Measurements from ENCODE around the gene TAOK3. TPM values are rescaled to one million over a fixed set of nuclear protein-coding genes. Genes with fewer than 3 reads are reported as not detected.

TAOK3 gene
- total and polyA plus RNA-seq, 9 of the 15 experiments (the other 6 are each of a cell fraction or from before 2014, with no cell fraction given): 24.3 to 83.5 (median 47.1) TPM

DNA sequence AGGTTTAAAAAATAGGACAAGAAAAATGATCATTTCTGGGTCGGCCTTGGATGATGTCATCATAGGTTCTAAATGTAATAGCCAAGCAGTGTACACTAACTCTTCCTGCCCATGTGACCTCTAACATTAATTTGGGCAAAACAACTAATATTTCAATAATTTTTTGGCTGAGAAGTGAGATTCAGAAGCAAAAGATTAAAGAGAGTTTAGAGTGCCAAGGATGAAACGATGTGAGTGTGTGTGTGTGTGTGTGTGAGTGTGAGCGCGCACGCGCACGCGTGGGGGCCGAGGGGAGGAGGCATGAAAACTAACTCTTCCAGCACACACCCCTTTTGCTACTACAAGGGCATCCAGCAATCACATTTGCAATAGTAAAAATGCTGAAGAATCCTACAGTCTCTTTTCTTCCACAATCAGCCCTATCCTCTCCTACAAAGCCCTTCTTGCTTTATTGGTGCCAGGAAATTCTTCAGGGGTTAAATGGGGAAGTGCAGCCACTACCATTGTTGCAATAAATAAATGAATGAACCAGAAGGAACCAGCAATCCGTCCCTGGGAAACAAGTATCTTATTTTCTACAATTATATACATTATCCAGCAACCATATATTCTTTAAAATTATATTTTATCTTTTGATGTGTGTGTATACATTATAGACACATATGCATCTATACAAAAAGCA is 183.9 kb downstream of the TAOK3 start (continued):
- TF ChIP-seq, protein P1, sequence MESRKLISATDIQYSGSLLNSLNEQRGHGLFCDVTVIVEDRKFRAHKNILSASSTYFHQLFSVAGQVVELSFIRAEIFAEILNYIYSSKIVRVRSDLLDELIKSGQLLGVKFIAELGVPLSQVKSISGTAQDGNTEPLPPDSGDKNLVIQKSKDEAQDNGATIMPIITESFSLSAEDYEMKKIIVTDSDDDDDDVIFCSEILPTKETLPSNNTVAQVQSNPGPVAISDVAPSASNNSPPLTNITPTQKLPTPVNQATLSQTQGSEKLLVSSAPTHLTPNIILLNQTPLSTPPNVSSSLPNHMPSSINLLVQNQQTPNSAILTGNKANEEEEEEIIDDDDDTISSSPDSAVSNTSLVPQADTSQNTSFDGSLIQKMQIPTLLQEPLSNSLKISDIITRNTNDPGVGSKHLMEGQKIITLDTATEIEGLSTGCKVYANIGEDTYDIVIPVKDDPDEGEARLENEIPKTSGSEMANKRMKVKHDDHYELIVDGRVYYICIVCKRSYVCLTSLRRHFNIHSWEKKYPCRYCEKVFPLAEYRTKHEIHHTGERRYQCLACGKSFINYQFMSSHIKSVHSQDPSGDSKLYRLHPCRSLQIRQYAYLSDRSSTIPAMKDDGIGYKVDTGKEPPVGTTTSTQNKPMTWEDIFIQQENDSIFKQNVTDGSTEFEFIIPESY (CRISPR knock-in tag; IDR thresholded peaks at IDR 0.05): peak; percentile 65
- TF ChIP-seq SIX5 (IDR thresholded peaks at IDR 0.05; ENCODE audit: borderline replicate concordance in 1 of 2, insufficient read depth in 1 of 2, low read depth in 1 of 2, low read length in 2 of 2): no peak

DNA sequence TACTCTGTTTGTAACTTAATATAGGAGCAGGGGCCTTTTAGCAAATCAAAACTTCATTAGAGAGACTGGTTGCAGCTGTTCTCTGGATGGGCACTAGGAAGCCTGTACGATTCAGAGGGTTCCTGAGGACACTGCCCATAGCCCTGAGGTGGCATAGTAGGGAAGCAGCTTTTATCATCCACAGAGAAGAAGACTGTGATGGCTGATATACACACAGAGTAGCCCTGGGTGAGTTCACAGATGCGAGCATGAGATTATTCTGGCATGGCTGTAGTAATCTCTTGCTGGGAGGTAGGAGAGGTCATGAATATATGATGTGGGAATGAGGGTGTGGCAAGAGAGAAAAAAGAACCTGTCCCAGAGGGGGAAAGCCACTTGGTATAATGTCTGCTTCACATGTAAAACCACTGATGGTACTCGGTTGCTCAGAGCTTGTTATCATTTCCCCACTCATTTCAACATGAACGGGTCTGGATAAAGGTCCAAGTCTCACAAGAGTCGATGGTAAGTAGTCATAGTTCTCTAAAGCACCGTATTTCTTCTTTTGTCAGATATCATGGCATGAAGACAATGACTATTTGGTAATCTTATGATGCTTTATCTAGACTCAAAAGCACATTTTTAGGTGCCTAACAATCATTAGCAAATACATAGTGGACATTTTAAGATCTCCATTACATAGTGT is 184.8 kb downstream of the TAOK3 start:
- Histone ChIP-seq H3K36me3 (ENCODE audit: control insufficient read depth, insufficient read depth, low read length) (peaks cover 29% of the 10 kb centered on the region; the same call in 1 of the 3 replicates), H3K27me3 (ENCODE audit: control insufficient read depth in 2 of 2, insufficient read depth in 2 of 2, low read length in 2 of 2) (no peaks in the 10 kb centered on the region), H3K79me2 (ENCODE audit: control insufficient read depth, insufficient read depth, low read length) (no peaks in the 10 kb centered on the region), H3K27ac (ENCODE audit: extremely low read depth, low read depth, low read length) (peak overlapping the region; percentile 15; the same call in 1 of the 3 replicates), H3K4me3 (no peak overlapping the region), H3K4me2 (ENCODE audit: insufficient read depth, low read length) (no peak overlapping the region; the same call in 1 of the 2 replicates), H3K9me1 (ENCODE audit: control insufficient read depth, insufficient read depth, low read length) (no peaks in the 10 kb centered on the region), H3K9ac (ENCODE audit: insufficient read depth in 1 of 2, low read depth in 2 of 2, low read length in 2 of 2) (no peak overlapping the region), H4K20me1 (replicated peaks; ENCODE audit: control insufficient read depth, insufficient read depth, low read length) (no peaks in the 10 kb centered on the region), H2AFZ (ENCODE audit: low read depth, low read length) (no peak overlapping the region), H3K4me1 (replicated peaks in 1 of 2; ENCODE audit: control insufficient read depth in 2 of 2, insufficient read depth in 2 of 2, low read length in 2 of 2) (peaks cover 0 to 10% of the 10 kb centered on the region in 2 experiments; a peak in 3 of 5 replicates), H3K9me3 (replicated peaks; ENCODE audit: control insufficient read depth, insufficient read depth, low read depth, low read length) (no peaks in the 10 kb centered on the region)
- peak; percentile 83 for ATAC-seq
- FAIRE-seq: peak; percentile 62
- intact Hi-C loops (cut with micrococcal nuclease) (loop anchor here (10.0 kb wide), 1 partner anchor 313 kb away; no protein-coding TSS in a partner anchor), in situ Hi-C loops (cut with MboI) (loop anchor here (25.0 kb wide), 1 partner anchor 174 kb away; the partner anchor contains the start of gene TAOK3)
- BruUV-seq (replicated peaks): no TSS peak
- DNase-seq (ENCODE audit: extremely low read depth in 1 of 4, low spot score in 3 of 4): peak in 3 of 4 experiments; percentile 17 to 27 (median 20)
- POLR2A ChIA-PET: interaction anchor here (0.7 kb wide), 1 partner anchor 47 kb away, joined by 4 read pairs; no protein-coding TSS in a partner anchor
- CTCF ChIA-PET (ENCODE audit: low intra/inter-chr PET ratio): no interaction called here
- 19% methylated on average over 6 of the region's 6 CpGs for WGBS (ENCODE audit: insufficient coverage, low coverage, missing lambda C conversion rate)
- TF ChIP-seq, protein P2, sequence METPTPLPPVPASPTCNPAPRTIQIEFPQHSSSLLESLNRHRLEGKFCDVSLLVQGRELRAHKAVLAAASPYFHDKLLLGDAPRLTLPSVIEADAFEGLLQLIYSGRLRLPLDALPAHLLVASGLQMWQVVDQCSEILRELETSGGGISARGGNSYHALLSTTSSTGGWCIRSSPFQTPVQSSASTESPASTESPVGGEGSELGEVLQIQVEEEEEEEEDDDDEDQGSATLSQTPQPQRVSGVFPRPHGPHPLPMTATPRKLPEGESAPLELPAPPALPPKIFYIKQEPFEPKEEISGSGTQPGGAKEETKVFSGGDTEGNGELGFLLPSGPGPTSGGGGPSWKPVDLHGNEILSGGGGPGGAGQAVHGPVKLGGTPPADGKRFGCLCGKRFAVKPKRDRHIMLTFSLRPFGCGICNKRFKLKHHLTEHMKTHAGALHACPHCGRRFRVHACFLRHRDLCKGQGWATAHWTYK (CRISPR knock-in tag; IDR thresholded peaks at IDR 0.05): no peak
- TF ChIP-seq CREB1 (IDR thresholded peaks at IDR 0.05) (no peak), CREB1 (CRISPR knock-in tag; IDR thresholded peaks at IDR 0.05) (no peak), TEAD4 (IDR thresholded peaks at IDR 0.05; ENCODE audit: low read length) (0 out of 2 replicates have a peak, but pooled peaks have one; percentile 35), TEAD4 (CRISPR knock-in tag; IDR thresholded peaks at IDR 0.05; ENCODE audit: borderline replicate concordance) (no peak), TEAD2 (tag; IDR thresholded peaks at IDR 0.05) (no peak), SP1 (CRISPR knock-in tag; IDR thresholded peaks at IDR 0.05) (no peak)
- TF ChIP-seq, protein P3, sequence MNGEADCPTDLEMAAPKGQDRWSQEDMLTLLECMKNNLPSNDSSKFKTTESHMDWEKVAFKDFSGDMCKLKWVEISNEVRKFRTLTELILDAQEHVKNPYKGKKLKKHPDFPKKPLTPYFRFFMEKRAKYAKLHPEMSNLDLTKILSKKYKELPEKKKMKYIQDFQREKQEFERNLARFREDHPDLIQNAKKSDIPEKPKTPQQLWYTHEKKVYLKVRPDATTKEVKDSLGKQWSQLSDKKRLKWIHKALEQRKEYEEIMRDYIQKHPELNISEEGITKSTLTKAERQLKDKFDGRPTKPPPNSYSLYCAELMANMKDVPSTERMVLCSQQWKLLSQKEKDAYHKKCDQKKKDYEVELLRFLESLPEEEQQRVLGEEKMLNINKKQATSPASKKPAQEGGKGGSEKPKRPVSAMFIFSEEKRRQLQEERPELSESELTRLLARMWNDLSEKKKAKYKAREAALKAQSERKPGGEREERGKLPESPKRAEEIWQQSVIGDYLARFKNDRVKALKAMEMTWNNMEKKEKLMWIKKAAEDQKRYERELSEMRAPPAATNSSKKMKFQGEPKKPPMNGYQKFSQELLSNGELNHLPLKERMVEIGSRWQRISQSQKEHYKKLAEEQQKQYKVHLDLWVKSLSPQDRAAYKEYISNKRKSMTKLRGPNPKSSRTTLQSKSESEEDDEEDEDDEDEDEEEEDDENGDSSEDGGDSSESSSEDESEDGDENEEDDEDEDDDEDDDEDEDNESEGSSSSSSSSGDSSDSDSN (IDR thresholded peaks at IDR 0.05; ENCODE audit: borderline replicate concordance in 1 of 2, low read depth in 2 of 2, low read length in 2 of 2): no peak
- TF ChIP-seq, protein P4, sequence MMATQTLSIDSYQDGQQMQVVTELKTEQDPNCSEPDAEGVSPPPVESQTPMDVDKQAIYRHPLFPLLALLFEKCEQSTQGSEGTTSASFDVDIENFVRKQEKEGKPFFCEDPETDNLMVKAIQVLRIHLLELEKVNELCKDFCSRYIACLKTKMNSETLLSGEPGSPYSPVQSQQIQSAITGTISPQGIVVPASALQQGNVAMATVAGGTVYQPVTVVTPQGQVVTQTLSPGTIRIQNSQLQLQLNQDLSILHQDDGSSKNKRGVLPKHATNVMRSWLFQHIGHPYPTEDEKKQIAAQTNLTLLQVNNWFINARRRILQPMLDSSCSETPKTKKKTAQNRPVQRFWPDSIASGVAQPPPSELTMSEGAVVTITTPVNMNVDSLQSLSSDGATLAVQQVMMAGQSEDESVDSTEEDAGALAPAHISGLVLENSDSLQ (IDR thresholded peaks at IDR 0.05): no peak

Data from K562 (cell line).